ENCODE data around the gene ELAPOR2.
"Not testable (repeated sequence)": the region's sequence is repeated elsewhere in the genome, so short reads cannot be mapped to it uniquely, and the experiment has no call there.

ELAPOR2 gene, protein sequence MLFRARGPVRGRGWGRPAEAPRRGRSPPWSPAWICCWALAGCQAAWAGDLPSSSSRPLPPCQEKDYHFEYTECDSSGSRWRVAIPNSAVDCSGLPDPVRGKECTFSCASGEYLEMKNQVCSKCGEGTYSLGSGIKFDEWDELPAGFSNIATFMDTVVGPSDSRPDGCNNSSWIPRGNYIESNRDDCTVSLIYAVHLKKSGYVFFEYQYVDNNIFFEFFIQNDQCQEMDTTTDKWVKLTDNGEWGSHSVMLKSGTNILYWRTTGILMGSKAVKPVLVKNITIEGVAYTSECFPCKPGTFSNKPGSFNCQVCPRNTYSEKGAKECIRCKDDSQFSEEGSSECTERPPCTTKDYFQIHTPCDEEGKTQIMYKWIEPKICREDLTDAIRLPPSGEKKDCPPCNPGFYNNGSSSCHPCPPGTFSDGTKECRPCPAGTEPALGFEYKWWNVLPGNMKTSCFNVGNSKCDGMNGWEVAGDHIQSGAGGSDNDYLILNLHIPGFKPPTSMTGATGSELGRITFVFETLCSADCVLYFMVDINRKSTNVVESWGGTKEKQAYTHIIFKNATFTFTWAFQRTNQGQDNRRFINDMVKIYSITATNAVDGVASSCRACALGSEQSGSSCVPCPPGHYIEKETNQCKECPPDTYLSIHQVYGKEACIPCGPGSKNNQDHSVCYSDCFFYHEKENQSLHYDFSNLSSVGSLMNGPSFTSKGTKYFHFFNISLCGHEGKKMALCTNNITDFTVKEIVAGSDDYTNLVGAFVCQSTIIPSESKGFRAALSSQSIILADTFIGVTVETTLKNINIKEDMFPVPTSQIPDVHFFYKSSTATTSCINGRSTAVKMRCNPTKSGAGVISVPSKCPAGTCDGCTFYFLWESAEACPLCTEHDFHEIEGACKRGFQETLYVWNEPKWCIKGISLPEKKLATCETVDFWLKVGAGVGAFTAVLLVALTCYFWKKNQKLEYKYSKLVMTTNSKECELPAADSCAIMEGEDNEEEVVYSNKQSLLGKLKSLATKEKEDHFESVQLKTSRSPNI

GRCh38 chr7:87059525-87060287 is at the start of gene ELAPOR2:
TSS of gene ELAPOR2 (minus strand) at chr7:87059654. CDS start at chr7:87059513, 141 bp downstream.
- H3K27ac ChIP-seq: peak within 1 kb of the TSS in 13 of 21 experiments; percentile 10 to 92 (median 64)

DNA sequence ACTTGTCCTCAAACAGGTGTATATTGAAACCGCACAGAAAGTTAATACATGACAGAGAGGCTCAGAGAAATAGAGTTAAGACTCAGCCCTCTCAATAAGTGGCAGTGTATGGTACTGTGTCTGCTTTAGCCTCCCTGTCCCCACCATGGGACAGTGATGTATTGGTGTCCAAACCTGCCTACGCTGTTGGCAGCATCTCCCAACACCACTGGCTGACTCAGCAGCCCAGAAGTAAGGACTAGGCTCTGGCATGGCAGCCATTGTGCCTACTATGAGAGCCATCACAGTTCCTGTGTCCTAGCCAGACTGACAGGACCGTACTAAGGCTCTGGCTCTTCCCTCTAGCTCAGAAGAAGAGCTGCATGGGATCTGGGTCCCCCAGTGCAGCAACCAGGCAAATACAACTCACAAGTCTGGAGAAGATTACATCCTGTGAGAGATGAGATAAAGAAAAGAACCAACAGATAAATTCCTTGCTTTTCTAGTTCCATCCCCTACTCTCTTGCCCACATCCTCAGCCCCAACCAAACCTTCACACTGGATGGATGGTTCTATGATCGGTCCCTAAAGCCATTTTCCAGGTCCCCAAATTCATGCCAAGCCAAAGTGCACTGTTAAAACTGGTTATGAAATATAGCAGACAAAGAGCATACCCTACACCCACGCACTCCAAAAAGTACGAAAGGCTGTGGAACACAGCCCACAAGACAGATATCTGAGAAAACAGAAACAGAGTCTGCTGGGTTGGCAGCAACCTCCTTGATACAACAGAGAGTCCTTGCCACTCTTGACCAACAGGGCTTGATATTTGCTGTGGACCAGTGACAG is 48.7 kb upstream of the ELAPOR2 start:
- no peak overlapping the region for H3K4me3 ChIP-seq

More at GRCh38 chr7:87059525-87060287, at the start of gene ELAPOR2:
- H3K4me3 ChIP-seq: peak within 1 kb of the TSS; percentile 22 to 70 (median 51)

GRCh38 chr7:87106974-87107612 is 47.6 kb upstream of the ELAPOR2 start:
- H3K27ac ChIP-seq: no peak overlapping the region
- no peak overlapping the region for H3K4me3 ChIP-seq

More for the DNA sequence above, 48.7 kb upstream of the ELAPOR2 start:
- no peak overlapping the region for H3K27ac ChIP-seq

DNA sequence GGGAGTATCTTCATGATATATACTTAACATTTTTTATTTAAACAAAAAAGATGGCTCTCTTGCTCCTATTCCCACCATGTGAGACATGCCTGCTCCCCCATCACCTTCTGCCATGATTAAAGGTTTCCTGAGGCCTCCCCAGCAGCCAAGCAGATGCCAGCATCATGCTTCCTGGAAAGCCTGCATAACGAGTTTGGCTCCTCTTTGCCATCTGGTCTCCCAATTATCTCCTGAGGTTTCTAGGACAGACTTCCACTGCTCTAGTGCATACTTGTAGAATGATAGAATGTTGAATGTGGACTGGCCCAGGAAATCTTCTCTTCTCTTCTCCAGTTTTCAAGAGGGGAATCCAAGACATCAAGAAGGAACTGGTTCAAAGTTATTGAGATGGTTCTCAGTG is 45.9 kb upstream of the ELAPOR2 start:
- no peak overlapping the region for H3K27ac ChIP-seq
- H3K4me3 ChIP-seq: no peak overlapping the region

GRCh38 chr7:87100326-87100725 is 40.9 kb upstream of the ELAPOR2 start:
- H3K4me3 ChIP-seq: no peak overlapping the region
- H3K27ac ChIP-seq: no peak overlapping the region

DNA sequence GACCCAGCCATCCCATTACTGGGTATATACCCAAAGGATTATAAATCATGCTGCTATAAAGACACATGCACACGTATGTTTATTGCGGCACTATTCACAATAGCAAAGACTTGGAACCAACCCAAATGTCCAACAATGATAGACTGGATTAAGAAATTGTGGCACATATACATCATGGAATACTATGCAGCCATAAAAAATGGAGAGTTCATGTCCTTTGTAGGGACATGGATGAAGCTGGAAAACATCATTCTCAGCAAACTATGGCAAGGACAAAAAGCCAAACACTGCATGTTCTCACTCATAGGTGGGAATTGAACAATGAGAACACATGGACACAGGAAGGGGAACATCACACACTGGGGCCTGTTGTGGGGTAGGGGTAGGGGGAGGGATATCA is 37.9 kb upstream of the ELAPOR2 start:
- not testable (repeated sequence) for H3K27ac ChIP-seq, H3K4me3 ChIP-seq

GRCh38 chr7:87094322-87094721 is 34.9 kb upstream of the ELAPOR2 start:
- Histone ChIP-seq H3K27ac (no peak overlapping the region), H3K4me3 (no peak overlapping the region)

GRCh38 chr7:87092568-87093091 is 33.2 kb upstream of the ELAPOR2 start:
- Histone ChIP-seq H3K4me3 (no peak overlapping the region), H3K27ac (no peak overlapping the region)

DNA sequence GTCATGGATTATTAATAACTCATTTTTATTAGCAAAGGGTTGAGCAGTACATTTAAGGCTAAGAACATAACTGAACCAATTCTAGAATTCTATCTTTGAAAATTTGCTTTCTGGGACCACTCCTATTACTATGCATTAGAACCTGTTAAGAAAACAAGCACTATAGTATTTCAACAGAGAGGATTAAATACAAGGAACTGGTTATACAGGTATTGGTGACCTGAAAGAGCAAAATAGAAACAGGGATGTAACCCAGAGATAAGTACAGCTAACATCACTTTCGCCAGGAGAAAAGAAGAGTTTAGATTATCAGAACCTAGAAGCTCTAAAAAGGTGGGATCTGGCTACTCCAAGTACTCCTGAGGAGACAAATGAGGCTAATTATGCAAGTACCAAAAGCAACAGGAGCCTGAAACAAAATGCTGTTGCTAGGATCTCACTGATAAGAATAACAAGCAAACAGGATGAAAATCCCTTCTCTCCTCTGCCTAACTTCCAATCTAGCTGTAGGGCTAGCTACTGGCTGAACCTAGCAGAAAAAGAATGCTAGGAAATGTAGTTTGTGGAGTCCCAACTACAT is 32.1 kb upstream of the ELAPOR2 start:
- Histone ChIP-seq H3K27ac (no peak overlapping the region), H3K4me3 (no peak overlapping the region)

GRCh38 chr7:87083865-87084519 is 24.5 kb upstream of the ELAPOR2 start:
- no peak overlapping the region for H3K27ac ChIP-seq
- no peak overlapping the region for H3K4me3 ChIP-seq

DNA sequence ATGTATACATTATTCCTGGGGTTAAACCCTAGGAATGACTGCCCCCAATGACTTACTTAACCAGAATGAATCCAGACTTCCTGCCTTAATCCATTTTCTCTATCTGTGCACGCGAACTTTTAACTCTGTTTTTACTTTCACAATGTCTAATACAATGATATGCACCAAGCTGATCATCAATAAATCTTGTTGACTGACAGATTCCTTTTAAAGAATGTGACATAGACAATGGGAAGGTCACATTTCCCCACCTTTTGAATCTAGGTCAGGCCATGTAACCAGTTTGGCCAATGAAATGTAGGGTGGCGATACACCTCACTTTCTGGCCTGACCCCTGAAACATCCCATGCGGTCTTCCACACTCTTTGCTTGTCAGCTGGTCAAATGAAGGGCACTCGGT is 23.2 kb upstream of the ELAPOR2 start:
- Histone ChIP-seq H3K4me3 (no peak overlapping the region), H3K27ac (no peak overlapping the region)

GRCh38 chr7:87075671-87076404 is 16.4 kb upstream of the ELAPOR2 start:
- H3K27ac ChIP-seq: no peak overlapping the region
- no peak overlapping the region for H3K4me3 ChIP-seq

DNA sequence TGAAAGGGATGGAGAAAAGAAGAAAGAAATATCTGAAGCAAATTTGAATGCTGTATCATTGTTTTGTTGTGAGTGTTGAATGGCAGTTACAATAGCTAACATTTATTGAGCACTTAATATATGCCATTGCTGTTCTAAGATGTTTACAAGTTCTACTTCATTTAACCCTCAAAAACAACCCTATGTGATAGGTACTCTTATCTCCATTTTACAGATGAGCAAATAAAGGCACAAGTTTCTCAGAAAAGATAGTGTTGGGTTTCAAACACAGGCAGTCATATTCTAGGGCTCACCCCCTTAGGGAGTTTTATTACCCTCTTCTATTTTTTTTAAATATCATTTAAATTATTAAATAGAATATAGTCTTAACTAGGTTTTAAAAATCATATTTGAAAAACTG is 8.3 kb upstream of the ELAPOR2 start:
- no peak overlapping the region for H3K27ac ChIP-seq
- no peak overlapping the region for H3K4me3 ChIP-seq

DNA sequence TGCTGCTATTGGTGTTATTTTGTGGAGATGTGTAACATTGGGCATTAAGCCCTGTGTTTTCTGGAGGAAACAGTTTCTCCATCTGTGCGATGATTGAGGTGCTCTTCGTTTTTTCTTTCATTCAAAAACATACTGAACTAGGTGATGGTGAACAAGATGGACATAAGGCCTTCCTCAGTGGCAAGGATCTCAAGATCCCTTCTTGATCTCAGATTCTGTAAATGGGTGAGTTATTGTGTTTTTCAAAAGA is 759 bp upstream of the ELAPOR2 start:
- H3K4me3 ChIP-seq: no peak overlapping the region

GRCh38 chr7:87058744-87059524 is 520 bp downstream of the ELAPOR2 start:
- peak overlapping the region in 12 of 21 experiments; percentile 10 to 92 (median 66) for H3K27ac ChIP-seq
- peak overlapping the region; percentile 22 to 70 (median 51) for H3K4me3 ChIP-seq

More for the DNA sequence above, 759 bp upstream of the ELAPOR2 start:
- H3K27ac ChIP-seq: peak overlapping the region in 2 of 21 experiments; percentile 15 to 17

DNA sequence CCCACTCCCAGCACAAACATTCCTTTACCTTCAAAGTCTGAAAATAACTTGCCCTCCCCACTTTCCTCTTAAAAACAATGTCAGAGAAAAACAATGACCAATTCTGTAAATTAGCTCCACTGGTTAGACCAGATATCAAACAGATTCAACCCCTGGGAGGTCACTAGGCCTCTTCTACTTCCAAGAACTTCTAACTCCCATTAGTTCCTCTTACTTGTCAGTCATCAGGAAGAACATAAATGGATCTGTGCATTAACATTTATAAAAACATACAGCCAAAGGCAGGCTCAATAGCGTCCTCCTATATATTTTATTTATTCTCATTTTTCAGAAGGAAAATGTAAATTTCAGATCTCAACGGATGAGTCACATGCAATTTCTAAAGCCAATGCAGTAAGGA is 2.2 kb downstream of the ELAPOR2 start:
- Histone ChIP-seq H3K27ac (peak overlapping the region in 1 of 21 experiments; percentile 17), H3K4me3 (no peak overlapping the region)
